Measurements from ENCODE around the gene ABI2. TPM values are rescaled to one million over a fixed set of nuclear protein-coding genes. Genes with fewer than 3 reads are reported as not detected.

The ABI2 gene
- total RNA-seq, 1 experiment from 2014 or later, result 141 TPM

- Mint-ChIP-seq H3K36me3 (ENCODE audit: insufficient read depth in 1 of 3, low read depth in 3 of 3) (peaks cover 0 to 27% (median 26%) of the 10 kb centered on the region in 3 experiments; a peak in 5 of 7 replicates), H3K27ac (no peak overlapping the region), H3K4me3 (no peak overlapping the region), H3K4me1 (peaks cover 0 to 3% of the 10 kb centered on the region in 2 experiments; a peak in 1 of 4 replicates), H3K9me3 (no peaks in the 10 kb centered on the region), H3K27me3 (ENCODE audit: low read depth) (no peaks in the 10 kb centered on the region)
- Histone ChIP-seq H2AK5ac (ENCODE audit: insufficient read length, low read length) (no peak overlapping the region), H3K79me1 (ENCODE audit: insufficient read depth, low read depth, low read length, poor library complexity, severe bottlenecking) (no peaks in the 10 kb centered on the region), H4K20me1 (ENCODE audit: control insufficient read depth, insufficient read depth, insufficient read length) (no peaks in the 10 kb centered on the region), H2BK120ac (ENCODE audit: low read depth, low read length, poor library complexity, severe bottlenecking) (no peak overlapping the region), H2BK20ac (ENCODE audit: low read depth, low read length, poor library complexity, severe bottlenecking) (no peak overlapping the region), H3K4ac (ENCODE audit: low read depth, low read length) (no peak overlapping the region), H3K9me3 (ENCODE audit: control insufficient read depth, low read depth, low read length) (no peaks in the 10 kb centered on the region), H3K79me2 (ENCODE audit: insufficient read depth, low read length) (no peaks in the 10 kb centered on the region), H2AFZ (ENCODE audit: low read length) (no peak overlapping the region), H2BK5ac (ENCODE audit: insufficient read length, low read length) (no peak overlapping the region), H3K23me2 (ENCODE audit: insufficient read length, low read depth, low read length, poor library complexity, severe bottlenecking) (no peaks in the 10 kb centered on the region), H3K4me1 (ENCODE audit: insufficient read depth, low read length) (no peaks in the 10 kb centered on the region), H2BK15ac (ENCODE audit: low read depth, low read length) (no peak overlapping the region), H2BK12ac (ENCODE audit: insufficient read length, low read depth, low read length) (no peak overlapping the region), H3K9ac (ENCODE audit: extremely low read depth, insufficient read length, low read length) (no peak overlapping the region), H3K56ac (ENCODE audit: insufficient read length, low read depth, low read length) (no peak overlapping the region), H4K5ac (ENCODE audit: insufficient read length, low read depth, low read length) (no peak overlapping the region), H4K8ac (replicated peaks; ENCODE audit: insufficient read length, low read depth, low read length) (no peak overlapping the region), H3K18ac (ENCODE audit: insufficient read length, low read depth, low read length) (no peak overlapping the region), H3K23ac (ENCODE audit: insufficient read length, low read depth, low read length) (no peak overlapping the region), H3K27me3 (ENCODE audit: insufficient read depth, low read length) (no peaks in the 10 kb centered on the region), H3K27ac (ENCODE audit: insufficient read length, low read depth, low read length) (no peak overlapping the region), H4K91ac (ENCODE audit: insufficient read length, low read depth, low read length) (no peak overlapping the region), H3T11ph (ENCODE audit: low read length) (no peak overlapping the region), H3K14ac (ENCODE audit: insufficient read depth, low read length) (no peak overlapping the region), H3K4me2 (ENCODE audit: insufficient read depth, insufficient read length, low read length) (no peak overlapping the region)
- no CpG with 5 or more reads among the region's 3 CpGs for WGBS (ENCODE audit: extremely low coverage, insufficient read length, low lambda C conversion rate)
- no peak for TF ChIP-seq CTCF (conservative IDR thresholded peaks at IDR 0.05)
- DNase-seq, result no peak
Measured at GRCh38 chr2:203446071-203446481, 117.9 kb downstream of the ABI2 start.
